Transverse colon (tissue), 4 donors: ENCODE measurements around the gene SAT2. TPM values are rescaled to one million over a fixed set of nuclear protein-coding genes. Genes with fewer than 3 reads are reported as not detected.
"Not testable (repeated sequence)": the region's sequence is repeated elsewhere in the genome, so short reads cannot be mapped to it uniquely, and the experiment has no call there.

ENCODE experiments used
- DNase-seq: peaks from one replicate; pipeline ENCODE4 v3.0.0-alpha.2; 2019
- H3K27ac ChIP-seq, 4 donors: fragments of 200-600 bp; sonication (generic); 2 replicates each; pipeline ENCODE4 v1.5.1; 2016 to 2018; ENCODE audit warnings: inconsistent platforms in 4 of 4
- H3K27me3 ChIP-seq: fragments of 200-600 bp; sonication (generic); 2 replicates; pipeline ENCODE4 v1.5.1; 2017; ENCODE audit warnings: inconsistent platforms
- H3K36me3 ChIP-seq, 4 donors: fragments of 200-600 bp; sonication (generic); 2 replicates each; pipeline ENCODE4 v1.5.1; 2017 to 2019; ENCODE audit warnings: inconsistent platforms in 4 of 4
- H3K4me1 ChIP-seq, 4 donors: fragments of 200-600 bp; sonication (generic); 2 replicates each; pipeline ENCODE4 v1.5.1; 2017 to 2020; ENCODE audit warnings: inconsistent platforms in 4 of 4
- H3K4me3 ChIP-seq, 4 donors: fragments of 200-600 bp; sonication (generic); 1 replicate in 1 of 4; 2 replicates in 3 of 4; pipeline versions ENCODE4 v1.5.1 to v1.6.1; 2017 to 2019; ENCODE audit warnings: inconsistent platforms in 4 of 4
- H3K9me3 ChIP-seq, 2 donors: fragments of 200-600 bp; sonication (generic); 2 replicates each; pipeline ENCODE4 v1.5.1; 2017 to 2019; ENCODE audit warnings: inconsistent platforms in 2 of 2
- EP300 ChIP-seq: sonication (generic); formaldehyde crosslinking; IDR thresholded peaks from one replicate; pipeline ENCODE4 v1.6.1; 2017; ENCODE audit warnings: antibody characterized with exemption, low read depth
- POLR2A ChIP-seq: fragments of 450-650 bp; IDR thresholded peaks from one replicate; pipeline ENCODE4 v1.6.1; 2016; ENCODE audit warnings: antibody characterized with exemption, mild to moderate bottlenecking, moderate library complexity
- POLR2AphosphoS5 ChIP-seq, 3 donors: sonication (generic); formaldehyde crosslinking; IDR thresholded peaks; one replicate each; pipeline ENCODE4 v1.6.1; 2016; ENCODE audit warnings: antibody characterized with exemption in 3 of 3
- WGBS, 2 donors: methylation state at CpG; one replicate each; pipeline ENCODE4 v1.1.5; 2018; ENCODE audit warnings: low coverage in 1 of 2; 5-methylcytosine and 5-hydroxymethylcytosine counted together
- in situ Hi-C, 4 donors: fragments of 200-750 bp; cut with MboI; loops; one replicate each; pipeline versions ENCODE4 v1.15.0 to v1.15.1; 2017; ENCODE audit warnings: low sequenced_read_pairs in 3 of 4, low pct_ligation_motif_present in 1 of 4, low pct_unique_long_range_greater_than_20kb in 1 of 4
- intact Hi-C: fragments of 100-400 bp; cut with DNase I; formaldehyde crosslinking; loops from one replicate; pipeline ENCODE4 v1.15.1; 2023; ENCODE audit warnings: low total_unique reads
- total RNA-seq, 4 donors: library from RNA; depleted of rRNA; stranded (reverse); fragments of >200 nt; gene quantifications; one replicate each; pipeline ENCODE4 v1.1.0, GENCODE V29; 2016
- TF ChIP-seq, protein P1 (sequence below), 5 experiments: fragments of 200-600 bp in 3 of 5; fragments of 450-650 bp in 2 of 5; sonication (generic) in 3 of 5; IDR thresholded peaks; 1 replicate in 2 of 5; 2 replicates in 3 of 5; pipeline ENCODE4 v1.5.1; 2016 to 2017; ENCODE audit warnings: antibody characterized with exemption in 5 of 5, inconsistent platforms in 3 of 5, mild to moderate bottlenecking in 2 of 5, moderate library complexity in 1 of 5

Gene SAT2
- total RNA-seq, 4 donors from 2014 or later = 21.7 to 106 (median 67.7) TPM

DNA sequence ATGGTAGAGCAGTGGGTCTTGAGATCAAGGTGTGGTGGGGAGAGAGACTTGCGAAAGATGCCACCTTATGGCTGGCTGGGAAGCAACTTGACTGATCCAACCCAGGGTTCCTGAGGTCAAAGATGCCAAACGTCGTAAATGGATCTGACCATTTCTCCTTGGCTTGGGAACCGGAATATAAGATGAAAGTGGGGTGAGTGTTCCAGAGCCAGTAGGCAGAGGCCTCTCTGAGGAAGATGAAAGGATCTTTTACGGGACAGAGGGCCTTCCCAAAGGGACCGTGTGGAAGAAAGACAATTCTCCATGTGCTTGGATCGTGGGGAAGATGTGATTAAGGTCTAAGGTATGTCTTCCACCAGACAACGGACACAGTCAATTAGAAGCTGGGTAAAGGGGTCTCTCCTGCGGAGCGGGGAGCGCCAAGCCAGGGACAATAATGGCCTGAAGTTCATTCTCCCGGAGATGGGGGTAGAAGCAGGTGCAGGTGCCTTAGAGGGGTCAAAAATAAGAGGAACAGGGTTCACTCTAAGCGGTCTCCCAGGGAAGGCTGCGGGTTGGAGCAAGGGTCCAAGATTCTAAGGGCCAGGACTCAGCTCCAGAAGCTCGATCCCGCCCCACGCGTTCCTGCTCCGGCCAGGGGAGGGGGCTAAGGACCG is 13.7 kb downstream of the SAT2 start:
- intact Hi-C loops (no loop called here), in situ Hi-C loops (no loop called here)
- WGBS, 2 donors = 7% methylated on average over 20 of the region's 20 CpGs; no CpG with 5 or more reads in 1 of the 2 donors
- peak overlapping the region; percentile 61 to 92 (median 71) for H3K4me3 ChIP-seq
- H3K9me3 ChIP-seq = no peaks in the 10 kb centered on the region
- no peaks in the 10 kb centered on the region for H3K27me3 ChIP-seq
- TF ChIP-seq EP300 = no peak
- peaks cover 16 to 34% (median 27%) of the 10 kb centered on the region in 4 donors for H3K4me1 ChIP-seq
- H3K27ac ChIP-seq = peak overlapping the region; percentile 90 to 98 (median 96)
- no peaks in the 10 kb centered on the region for H3K36me3 ChIP-seq
- no peak for DNase-seq

DNA sequence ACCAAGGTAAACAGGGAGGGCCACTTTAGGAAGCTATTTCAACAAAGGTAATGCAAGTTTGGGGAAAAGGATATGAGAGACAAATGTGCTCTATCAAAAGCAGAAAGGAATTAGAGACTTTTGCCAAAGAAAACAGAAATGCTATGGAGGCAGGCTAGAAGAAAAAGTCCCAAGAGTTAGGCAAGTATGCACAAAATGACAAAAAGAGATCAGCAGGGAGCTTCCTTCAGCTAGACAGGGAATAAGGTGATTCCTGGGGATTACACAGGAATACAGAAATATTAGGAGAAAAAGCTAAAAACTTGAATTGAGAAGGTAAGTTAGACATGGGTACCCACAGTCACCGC is 15.4 kb downstream of the SAT2 start:
- Histone ChIP-seq H3K36me3 (no peaks in the 10 kb centered on the region), H3K4me1 (peaks cover 16 to 34% (median 27%) of the 10 kb centered on the region in 4 donors), H3K27ac (no peak overlapping the region), H3K27me3 (no peaks in the 10 kb centered on the region), H3K4me3 (no peak overlapping the region), H3K9me3 (no peaks in the 10 kb centered on the region)
- TF ChIP-seq, protein P1, sequence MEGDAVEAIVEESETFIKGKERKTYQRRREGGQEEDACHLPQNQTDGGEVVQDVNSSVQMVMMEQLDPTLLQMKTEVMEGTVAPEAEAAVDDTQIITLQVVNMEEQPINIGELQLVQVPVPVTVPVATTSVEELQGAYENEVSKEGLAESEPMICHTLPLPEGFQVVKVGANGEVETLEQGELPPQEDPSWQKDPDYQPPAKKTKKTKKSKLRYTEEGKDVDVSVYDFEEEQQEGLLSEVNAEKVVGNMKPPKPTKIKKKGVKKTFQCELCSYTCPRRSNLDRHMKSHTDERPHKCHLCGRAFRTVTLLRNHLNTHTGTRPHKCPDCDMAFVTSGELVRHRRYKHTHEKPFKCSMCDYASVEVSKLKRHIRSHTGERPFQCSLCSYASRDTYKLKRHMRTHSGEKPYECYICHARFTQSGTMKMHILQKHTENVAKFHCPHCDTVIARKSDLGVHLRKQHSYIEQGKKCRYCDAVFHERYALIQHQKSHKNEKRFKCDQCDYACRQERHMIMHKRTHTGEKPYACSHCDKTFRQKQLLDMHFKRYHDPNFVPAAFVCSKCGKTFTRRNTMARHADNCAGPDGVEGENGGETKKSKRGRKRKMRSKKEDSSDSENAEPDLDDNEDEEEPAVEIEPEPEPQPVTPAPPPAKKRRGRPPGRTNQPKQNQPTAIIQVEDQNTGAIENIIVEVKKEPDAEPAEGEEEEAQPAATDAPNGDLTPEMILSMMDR (IDR thresholded peaks at IDR 0.05) = no peak
- TF ChIP-seq POLR2AphosphoS5 (IDR thresholded peaks at IDR 0.05) = no peak
- in situ Hi-C loops (no loop called here), intact Hi-C loops (no loop called here)
- DNase-seq = no peak
- WGBS, 2 donors = 96 to 100% methylated on average over 1 of the region's 1 CpG

DNA sequence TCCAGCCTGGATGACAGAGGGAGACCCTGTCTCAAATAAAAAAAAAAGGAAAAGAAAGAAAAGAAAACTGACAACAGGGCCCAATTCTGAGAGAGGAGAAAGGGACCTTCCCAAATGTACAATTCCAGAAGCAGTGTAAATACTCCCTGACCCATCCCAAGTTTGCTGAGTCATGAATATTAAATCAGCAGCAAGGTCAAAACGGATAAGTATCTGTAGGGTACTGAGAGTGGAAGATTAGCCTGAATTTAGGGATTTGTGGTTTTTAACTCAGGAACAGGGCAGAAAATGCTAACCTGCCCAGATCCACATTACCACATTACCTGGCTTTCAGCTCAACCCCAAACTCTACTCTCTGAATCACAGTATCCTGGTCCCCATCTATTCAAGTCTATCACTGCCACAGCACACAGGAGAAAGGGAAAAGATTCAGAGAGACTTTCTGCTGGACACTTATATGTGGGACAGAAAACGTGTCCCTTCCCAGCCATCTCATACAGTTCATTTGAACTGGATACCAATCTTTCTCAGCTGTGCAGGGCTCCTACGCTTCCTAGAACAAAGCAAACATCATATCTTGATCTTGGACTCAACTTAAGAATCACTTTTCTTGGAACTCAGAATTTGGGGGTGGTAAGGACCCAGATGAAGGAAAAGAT is 15.9 kb downstream of the SAT2 start:
- Histone ChIP-seq H3K9me3 (no peaks in the 10 kb centered on the region), H3K27me3 (no peaks in the 10 kb centered on the region), H3K4me1 (peaks cover 16 to 34% (median 27%) of the 10 kb centered on the region in 4 donors), H3K4me3 (no peak overlapping the region), H3K36me3 (no peaks in the 10 kb centered on the region), H3K27ac (no peak overlapping the region)
- TF ChIP-seq POLR2AphosphoS5 (IDR thresholded peaks at IDR 0.05) (no peak), EP300 (no peak), POLR2A (no peak)
- TF ChIP-seq, protein P1 (IDR thresholded peaks at IDR 0.05) = no peak
- WGBS, 2 donors = 75 to 100% methylated on average over 1 to 3 of the region's 3 CpGs
- in situ Hi-C loops = no loop called here
- no peak for DNase-seq
- intact Hi-C loops = no loop called here

DNA sequence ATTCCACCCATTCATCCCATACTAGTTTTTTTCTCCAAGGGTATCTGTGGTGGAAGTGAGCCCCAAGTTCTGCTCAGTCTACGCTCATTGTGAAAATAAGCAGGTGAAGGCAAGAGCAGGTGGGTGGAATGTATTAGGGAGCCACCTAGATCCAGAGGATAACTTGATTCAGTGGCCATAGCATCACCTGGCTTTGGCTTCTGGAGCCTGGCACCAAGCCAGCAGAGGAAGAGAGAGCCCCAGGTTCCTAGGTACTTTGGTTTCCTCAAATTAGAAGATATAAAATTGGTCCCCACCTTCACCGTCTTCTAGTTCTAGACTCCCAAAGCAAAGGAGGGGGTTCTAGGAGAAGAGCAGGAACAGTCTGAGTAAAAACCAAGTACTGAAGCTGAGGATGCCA is 17.0 kb downstream of the SAT2 start:
- DNase-seq = no peak
- Histone ChIP-seq H3K36me3 (peaks cover 0 to 1% (median 0%) of the 10 kb centered on the region in 4 donors), H3K4me3 (no peak overlapping the region), H3K9me3 (no peaks in the 10 kb centered on the region), H3K27ac (no peak overlapping the region), H3K27me3 (no peaks in the 10 kb centered on the region), H3K4me1 (peaks cover 16 to 32% (median 27%) of the 10 kb centered on the region in 4 donors)
- 98 to 100% methylated on average over 1 to 2 of the region's 2 CpGs for WGBS, 2 donors
- in situ Hi-C loops (no loop called here), intact Hi-C loops (no loop called here)
- TF ChIP-seq POLR2AphosphoS5 (IDR thresholded peaks at IDR 0.05) (no peak), EP300 (no peak)

DNA sequence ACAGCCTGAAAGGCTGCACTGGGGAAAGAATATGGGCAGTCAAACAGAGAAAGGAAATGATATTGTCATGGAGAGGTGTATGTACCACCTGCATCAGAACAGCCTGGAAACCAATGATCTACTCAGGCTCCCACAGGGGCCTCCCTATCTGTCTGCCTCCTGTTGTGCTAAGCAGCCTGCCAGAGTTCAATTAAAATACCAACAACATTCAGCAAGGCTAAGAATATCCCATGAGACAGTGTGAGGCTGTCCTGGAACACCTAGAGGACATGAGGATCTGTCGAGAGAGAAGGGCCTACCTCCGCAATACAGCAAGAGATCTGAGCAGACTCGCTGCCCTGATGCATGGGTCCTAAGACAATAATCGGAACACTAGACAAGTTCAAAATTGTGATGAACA is 21.3 kb downstream of the SAT2 start:
- H3K4me1 ChIP-seq = peaks cover 0 to 6% (median 0%) of the 10 kb centered on the region in 4 donors
- WGBS, 2 donors = 93% methylated on average over 4 of the region's 4 CpGs; no CpG with 5 or more reads in 1 of the 2 donors
- no peaks in the 10 kb centered on the region for H3K27me3 ChIP-seq
- intact Hi-C loops = no loop called here
- H3K4me3 ChIP-seq = no peak overlapping the region
- no peaks in the 10 kb centered on the region for H3K9me3 ChIP-seq
- H3K27ac ChIP-seq = no peak overlapping the region
- peaks cover 0 to 40% (median 16%) of the 10 kb centered on the region in 4 donors for H3K36me3 ChIP-seq
- in situ Hi-C loops = no loop called here
- no peak for DNase-seq
- TF ChIP-seq, protein P1 (IDR thresholded peaks at IDR 0.05) = no peak
- TF ChIP-seq EP300 (no peak), POLR2A (no peak), POLR2AphosphoS5 (IDR thresholded peaks at IDR 0.05) (no peak)

DNA sequence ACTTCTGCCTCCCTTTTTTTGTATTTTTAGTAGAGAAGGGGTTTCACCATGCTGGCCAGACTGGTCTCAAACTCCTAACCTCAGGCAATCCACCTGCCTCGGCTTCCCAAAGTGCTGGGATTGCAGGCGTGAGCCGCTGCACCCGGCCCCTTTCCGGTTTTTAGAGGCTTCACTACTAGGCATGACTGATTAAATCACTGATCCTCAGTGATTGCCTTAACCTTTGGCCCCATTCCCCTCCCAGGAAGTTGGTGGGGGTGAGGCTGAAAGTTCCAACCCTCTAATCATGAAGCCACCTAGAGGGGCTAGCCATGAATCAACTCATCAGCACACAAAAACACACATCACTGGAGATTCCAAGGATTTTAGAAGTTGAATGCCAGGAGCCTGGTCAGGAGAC is 30.1 kb downstream of the SAT2 start:
- intact Hi-C loops, H3K9me3 ChIP-seq, in situ Hi-C loops, H3K4me1 ChIP-seq, H3K27me3 ChIP-seq, H3K4me3 ChIP-seq, DNase-seq: not testable (repeated sequence)
- Histone ChIP-seq H3K36me3 (peaks cover 0 to 90% (median 41%) of the 10 kb centered on the region in 4 donors), H3K27ac (peak overlapping the region in 3 of 4 donors; percentile 10 to 38 (median 34))
- 54% methylated on average over 5 of the region's 5 CpGs; no CpG with 5 or more reads in 1 of the 2 donors for WGBS, 2 donors
